ENCODE measurements around the gene C2orf15.

The C2orf15 gene

DNA sequence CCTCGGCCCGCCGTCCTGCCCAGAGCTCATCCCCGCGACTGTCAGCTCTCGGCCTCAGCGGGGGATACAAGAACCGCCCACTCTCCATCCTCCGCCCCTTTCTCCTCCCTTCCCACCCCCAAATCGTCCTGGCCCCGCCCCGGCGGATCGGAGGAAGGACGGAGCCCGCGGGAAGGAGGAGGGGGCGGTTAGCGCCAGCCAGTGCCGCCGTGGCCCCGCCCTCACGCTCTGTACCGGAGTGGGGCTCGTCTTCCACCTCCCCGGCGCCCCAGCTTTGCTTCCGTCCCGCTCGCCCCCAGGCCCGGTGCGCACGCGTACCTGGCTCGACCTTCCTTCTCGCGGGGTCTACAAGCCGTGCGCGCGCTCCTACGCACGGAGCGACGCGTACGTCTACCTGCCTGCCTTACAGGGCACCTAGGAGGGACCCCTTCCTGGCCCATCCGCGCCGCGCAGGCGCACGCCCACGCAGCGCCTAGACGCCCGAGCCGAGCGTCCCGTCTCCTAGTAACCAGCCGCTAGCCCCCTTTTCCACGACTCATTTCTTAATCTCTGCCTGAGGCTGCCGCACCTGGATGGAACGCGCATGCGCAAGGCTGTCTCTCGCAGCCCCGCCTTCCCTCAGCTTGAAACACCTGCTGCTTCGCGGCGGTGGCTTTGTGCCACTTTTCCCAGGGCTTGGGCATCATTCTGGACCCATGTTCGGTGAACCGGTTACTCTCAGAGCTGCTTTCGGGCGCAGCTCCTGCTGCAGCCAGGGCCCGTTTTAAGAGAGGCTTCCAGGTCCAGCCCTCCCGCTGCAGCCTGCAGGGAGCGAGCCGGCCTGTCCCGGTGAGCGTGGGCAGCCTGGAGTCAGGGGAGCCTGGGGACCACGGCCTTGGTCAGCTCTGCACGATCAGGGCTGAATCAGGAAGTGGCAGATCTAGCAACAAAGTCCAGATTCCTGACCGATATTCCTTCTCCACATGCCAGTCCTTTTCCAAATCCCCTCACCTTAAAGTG, at the start of gene C2orf15 (continued):
- no peak for TF ChIP-seq BCL11A (tag by site-specific recombination; IDR thresholded peaks at IDR 0.05; ENCODE audit: low read depth)
- TF ChIP-seq ZNF121 (tag by site-specific recombination; IDR thresholded peaks at IDR 0.05) = no peak
- peak; percentile 100 for TF ChIP-seq SCRT2 (tag by site-specific recombination; IDR thresholded peaks at IDR 0.05)
- peak; percentile 94 for TF ChIP-seq SP2 (tag by site-specific recombination; IDR thresholded peaks at IDR 0.05)
- peak; percentile 85 for TF ChIP-seq KLF9 (tag by site-specific recombination; IDR thresholded peaks at IDR 0.05; ENCODE audit: low read depth)
- TF ChIP-seq, protein P1, sequence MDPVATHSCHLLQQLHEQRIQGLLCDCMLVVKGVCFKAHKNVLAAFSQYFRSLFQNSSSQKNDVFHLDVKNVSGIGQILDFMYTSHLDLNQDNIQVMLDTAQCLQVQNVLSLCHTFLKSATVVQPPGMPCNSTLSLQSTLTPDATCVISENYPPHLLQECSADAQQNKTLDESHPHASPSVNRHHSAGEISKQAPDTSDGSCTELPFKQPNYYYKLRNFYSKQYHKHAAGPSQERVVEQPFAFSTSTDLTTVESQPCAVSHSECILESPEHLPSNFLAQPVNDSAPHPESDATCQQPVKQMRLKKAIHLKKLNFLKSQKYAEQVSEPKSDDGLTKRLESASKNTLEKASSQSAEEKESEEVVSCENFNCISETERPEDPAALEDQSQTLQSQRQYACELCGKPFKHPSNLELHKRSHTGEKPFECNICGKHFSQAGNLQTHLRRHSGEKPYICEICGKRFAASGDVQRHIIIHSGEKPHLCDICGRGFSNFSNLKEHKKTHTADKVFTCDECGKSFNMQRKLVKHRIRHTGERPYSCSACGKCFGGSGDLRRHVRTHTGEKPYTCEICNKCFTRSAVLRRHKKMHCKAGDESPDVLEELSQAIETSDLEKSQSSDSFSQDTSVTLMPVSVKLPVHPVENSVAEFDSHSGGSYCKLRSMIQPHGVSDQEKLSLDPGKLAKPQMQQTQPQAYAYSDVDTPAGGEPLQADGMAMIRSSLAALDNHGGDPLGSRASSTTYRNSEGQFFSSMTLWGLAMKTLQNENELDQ (tag by site-specific recombination; IDR thresholded peaks at IDR 0.05; ENCODE audit: low read depth) = no peak
- TF ChIP-seq ZNF335 (tag by site-specific recombination; conservative IDR thresholded peaks at IDR 0.05) = peak; percentile 46
- no peak for TF ChIP-seq ZFP41 (tag by site-specific recombination; IDR thresholded peaks at IDR 0.05; ENCODE audit: borderline replicate concordance)
- TF ChIP-seq GLIS2 (tag by site-specific recombination; IDR thresholded peaks at IDR 0.05) = peak; percentile 87
- no peak for TF ChIP-seq ZNF792 (tag by site-specific recombination; IDR thresholded peaks at IDR 0.05)
- TF ChIP-seq, protein P2, sequence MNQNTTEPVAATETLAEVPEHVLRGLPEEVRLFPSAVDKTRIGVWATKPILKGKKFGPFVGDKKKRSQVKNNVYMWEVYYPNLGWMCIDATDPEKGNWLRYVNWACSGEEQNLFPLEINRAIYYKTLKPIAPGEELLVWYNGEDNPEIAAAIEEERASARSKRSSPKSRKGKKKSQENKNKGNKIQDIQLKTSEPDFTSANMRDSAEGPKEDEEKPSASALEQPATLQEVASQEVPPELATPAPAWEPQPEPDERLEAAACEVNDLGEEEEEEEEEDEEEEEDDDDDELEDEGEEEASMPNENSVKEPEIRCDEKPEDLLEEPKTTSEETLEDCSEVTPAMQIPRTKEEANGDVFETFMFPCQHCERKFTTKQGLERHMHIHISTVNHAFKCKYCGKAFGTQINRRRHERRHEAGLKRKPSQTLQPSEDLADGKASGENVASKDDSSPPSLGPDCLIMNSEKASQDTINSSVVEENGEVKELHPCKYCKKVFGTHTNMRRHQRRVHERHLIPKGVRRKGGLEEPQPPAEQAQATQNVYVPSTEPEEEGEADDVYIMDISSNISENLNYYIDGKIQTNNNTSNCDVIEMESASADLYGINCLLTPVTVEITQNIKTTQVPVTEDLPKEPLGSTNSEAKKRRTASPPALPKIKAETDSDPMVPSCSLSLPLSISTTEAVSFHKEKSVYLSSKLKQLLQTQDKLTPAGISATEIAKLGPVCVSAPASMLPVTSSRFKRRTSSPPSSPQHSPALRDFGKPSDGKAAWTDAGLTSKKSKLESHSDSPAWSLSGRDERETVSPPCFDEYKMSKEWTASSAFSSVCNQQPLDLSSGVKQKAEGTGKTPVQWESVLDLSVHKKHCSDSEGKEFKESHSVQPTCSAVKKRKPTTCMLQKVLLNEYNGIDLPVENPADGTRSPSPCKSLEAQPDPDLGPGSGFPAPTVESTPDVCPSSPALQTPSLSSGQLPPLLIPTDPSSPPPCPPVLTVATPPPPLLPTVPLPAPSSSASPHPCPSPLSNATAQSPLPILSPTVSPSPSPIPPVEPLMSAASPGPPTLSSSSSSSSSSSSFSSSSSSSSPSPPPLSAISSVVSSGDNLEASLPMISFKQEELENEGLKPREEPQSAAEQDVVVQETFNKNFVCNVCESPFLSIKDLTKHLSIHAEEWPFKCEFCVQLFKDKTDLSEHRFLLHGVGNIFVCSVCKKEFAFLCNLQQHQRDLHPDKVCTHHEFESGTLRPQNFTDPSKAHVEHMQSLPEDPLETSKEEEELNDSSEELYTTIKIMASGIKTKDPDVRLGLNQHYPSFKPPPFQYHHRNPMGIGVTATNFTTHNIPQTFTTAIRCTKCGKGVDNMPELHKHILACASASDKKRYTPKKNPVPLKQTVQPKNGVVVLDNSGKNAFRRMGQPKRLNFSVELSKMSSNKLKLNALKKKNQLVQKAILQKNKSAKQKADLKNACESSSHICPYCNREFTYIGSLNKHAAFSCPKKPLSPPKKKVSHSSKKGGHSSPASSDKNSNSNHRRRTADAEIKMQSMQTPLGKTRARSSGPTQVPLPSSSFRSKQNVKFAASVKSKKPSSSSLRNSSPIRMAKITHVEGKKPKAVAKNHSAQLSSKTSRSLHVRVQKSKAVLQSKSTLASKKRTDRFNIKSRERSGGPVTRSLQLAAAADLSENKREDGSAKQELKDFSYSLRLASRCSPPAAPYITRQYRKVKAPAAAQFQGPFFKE (tag by site-specific recombination; IDR thresholded peaks at IDR 0.05; ENCODE audit: borderline replicate concordance) = no peak
- TF ChIP-seq KLF1 (tag by site-specific recombination; IDR thresholded peaks at IDR 0.05) = peak; percentile 63
- peak; percentile 92 for TF ChIP-seq SCRT1 (tag by site-specific recombination; IDR thresholded peaks at IDR 0.05; ENCODE audit: borderline replicate concordance)
- TF ChIP-seq ZNF670 (tag by site-specific recombination; IDR thresholded peaks at IDR 0.05; ENCODE audit: low read depth) = no peak
- TF ChIP-seq ZNF660 (tag by site-specific recombination; IDR thresholded peaks at IDR 0.05) = no peak
- no peak for TF ChIP-seq ZNF2 (tag by site-specific recombination; IDR thresholded peaks at IDR 0.05)
- TF ChIP-seq ZNF621 (tag by site-specific recombination; IDR thresholded peaks at IDR 0.05) = no peak
- peak; percentile 52 for TF ChIP-seq ZBTB17 (tag by site-specific recombination; IDR thresholded peaks at IDR 0.05)
- TF ChIP-seq ZNF48 (tag by site-specific recombination; IDR thresholded peaks at IDR 0.05) = no peak
- no peak for TF ChIP-seq ZNF416 (tag by site-specific recombination; IDR thresholded peaks at IDR 0.05)
- TF ChIP-seq ZNF707 (tag by site-specific recombination; IDR thresholded peaks at IDR 0.05) = no peak
- TF ChIP-seq ZNF175 (tag by site-specific recombination; IDR thresholded peaks at IDR 0.05) = no peak
- TF ChIP-seq ZNF529 (tag by site-specific recombination; IDR thresholded peaks at IDR 0.05; ENCODE audit: insufficient replicate concordance) = no peak
- TF ChIP-seq, protein P3, sequence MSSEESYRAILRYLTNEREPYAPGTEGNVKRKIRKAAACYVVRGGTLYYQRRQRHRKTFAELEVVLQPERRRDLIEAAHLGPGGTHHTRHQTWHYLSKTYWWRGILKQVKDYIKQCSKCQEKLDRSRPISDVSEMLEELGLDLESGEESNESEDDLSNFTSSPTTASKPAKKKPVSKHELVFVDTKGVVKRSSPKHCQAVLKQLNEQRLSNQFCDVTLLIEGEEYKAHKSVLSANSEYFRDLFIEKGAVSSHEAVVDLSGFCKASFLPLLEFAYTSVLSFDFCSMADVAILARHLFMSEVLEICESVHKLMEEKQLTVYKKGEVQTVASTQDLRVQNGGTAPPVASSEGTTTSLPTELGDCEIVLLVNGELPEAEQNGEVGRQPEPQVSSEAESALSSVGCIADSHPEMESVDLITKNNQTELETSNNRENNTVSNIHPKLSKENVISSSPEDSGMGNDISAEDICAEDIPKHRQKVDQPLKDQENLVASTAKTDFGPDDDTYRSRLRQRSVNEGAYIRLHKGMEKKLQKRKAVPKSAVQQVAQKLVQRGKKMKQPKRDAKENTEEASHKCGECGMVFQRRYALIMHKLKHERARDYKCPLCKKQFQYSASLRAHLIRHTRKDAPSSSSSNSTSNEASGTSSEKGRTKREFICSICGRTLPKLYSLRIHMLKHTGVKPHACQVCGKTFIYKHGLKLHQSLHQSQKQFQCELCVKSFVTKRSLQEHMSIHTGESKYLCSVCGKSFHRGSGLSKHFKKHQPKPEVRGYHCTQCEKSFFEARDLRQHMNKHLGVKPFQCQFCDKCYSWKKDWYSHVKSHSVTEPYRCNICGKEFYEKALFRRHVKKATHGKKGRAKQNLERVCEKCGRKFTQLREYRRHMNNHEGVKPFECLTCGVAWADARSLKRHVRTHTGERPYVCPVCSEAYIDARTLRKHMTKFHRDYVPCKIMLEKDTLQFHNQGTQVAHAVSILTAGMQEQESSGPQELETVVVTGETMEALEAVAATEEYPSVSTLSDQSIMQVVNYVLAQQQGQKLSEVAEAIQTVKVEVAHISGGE (tag by site-specific recombination; conservative IDR thresholded peaks at IDR 0.05; ENCODE audit: low read depth) = peak; percentile 50
- no peak for TF ChIP-seq ZNF404 (tag by site-specific recombination; IDR thresholded peaks at IDR 0.05)
- peak; percentile 78 for TF ChIP-seq ZBTB8A (tag by site-specific recombination; IDR thresholded peaks at IDR 0.05)
